Activated CD4-positive, alpha-beta T cell treated with anti-CD3 and anti-CD28 coated beads for 24 hours (primary cell): ENCODE data around the gene KCNJ3.

Experiments used
- DNase-seq, 2 donors: peaks; one replicate each; pipeline ENCODE4 v3.0.0-alpha.2; 2020; ENCODE audit warnings: low read depth in 2 of 2

KCNJ3 gene, protein sequence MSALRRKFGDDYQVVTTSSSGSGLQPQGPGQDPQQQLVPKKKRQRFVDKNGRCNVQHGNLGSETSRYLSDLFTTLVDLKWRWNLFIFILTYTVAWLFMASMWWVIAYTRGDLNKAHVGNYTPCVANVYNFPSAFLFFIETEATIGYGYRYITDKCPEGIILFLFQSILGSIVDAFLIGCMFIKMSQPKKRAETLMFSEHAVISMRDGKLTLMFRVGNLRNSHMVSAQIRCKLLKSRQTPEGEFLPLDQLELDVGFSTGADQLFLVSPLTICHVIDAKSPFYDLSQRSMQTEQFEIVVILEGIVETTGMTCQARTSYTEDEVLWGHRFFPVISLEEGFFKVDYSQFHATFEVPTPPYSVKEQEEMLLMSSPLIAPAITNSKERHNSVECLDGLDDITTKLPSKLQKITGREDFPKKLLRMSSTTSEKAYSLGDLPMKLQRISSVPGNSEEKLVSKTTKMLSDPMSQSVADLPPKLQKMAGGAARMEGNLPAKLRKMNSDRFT

DNA sequence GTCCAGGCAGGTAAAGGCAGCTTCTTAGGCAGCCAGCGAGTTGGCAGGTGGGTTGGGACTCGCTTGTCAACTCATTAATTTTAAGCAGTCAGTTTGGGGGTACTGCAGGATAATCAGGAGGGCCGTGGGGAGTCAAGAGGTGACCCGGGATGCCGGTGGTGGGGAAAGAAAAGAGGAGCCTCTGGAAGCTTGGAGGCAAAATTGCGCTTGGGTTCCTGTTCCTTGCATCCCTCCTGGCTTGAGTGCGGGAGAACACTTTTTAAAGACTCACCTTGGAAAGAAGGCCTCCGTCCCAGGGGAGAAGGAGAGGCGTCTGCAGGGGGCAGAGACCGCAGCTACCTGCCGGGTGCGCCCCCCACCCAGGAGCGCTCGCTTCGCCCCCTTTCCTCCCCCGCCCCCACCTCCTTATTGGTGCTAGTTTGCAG, at the start of gene KCNJ3:
Gene KCNJ3 (plus strand): TSS at position 400 of the 425 bp plus-strand sequence. CDS start 81 bp downstream, outside the sequence.
- no peak for DNase-seq

DNA sequence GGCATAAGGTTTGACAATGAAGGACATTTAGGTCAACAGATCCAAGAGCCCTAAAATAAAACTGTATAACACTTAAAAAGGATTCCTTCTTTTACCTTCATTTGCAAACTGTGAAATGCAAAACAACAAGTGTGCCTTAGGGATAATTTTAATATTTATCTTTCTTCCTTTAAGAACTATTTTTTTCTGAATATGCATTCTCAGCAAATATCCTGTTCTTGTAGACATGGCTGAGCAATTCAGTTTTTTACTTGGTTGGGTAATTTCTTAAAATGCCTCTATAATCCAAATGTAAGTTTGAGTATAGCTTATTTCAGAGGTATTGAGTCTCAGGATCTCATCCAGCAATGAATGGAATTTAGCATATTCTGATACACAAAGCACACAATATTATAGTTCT, 43.0 kb upstream of the KCNJ3 start:
- DNase-seq: no peak

DNA sequence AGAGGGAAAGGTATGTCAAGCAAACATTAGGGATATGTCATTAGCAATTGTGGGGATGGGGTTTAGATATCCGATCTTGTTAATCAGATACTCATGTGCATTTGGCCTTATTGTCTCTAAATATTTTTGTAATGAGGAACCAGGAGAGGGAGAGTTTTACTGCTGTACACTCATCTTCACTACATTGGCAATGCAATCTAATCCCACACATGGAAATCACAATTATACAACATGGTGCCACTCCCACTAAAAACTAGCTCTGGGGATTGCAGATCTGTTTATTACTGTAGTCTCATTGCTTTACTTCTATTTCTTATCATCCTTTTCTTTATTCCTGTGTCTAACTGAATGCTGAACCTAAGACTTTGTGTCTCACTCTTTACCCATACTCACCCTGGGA, 39.6 kb upstream of the KCNJ3 start:
- no peak for DNase-seq

DNA sequence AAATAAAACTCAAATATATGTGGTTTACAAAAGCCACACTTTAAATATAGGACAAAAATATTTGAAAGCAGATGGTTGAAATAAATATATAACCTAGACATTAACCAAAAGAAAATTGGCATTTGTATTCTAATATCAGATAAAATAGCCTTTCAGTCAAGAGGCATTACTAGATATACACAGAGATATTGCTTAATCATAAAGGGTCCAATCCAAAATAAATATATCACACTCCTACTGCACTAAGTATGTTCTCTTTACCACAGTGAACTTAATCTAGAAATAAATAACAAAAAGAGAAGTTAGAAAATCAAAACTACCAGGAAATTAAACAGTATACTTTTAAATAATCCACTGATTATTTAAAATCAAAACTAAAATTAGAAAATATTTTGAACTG, 34.2 kb upstream of the KCNJ3 start:
- no peak for DNase-seq

DNA sequence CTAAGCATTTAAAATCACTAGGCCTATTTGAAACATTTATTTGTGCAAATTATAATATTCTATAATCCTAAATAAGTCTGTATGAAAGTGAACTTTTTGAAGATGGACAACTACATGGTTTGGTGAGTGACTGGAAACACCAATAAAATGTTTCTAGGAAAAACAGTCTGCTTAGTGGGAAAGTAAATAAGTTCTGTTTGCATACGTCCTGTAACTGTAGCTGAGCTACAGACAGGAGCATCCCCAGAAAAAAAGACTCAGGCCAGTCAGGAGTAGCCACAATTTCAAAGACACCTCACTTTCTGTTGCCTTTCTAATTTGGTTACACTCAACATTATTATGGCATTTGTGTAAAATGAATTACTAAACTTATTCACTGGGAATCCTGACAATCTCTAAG, 28.4 kb upstream of the KCNJ3 start:
- DNase-seq: no peak

DNA sequence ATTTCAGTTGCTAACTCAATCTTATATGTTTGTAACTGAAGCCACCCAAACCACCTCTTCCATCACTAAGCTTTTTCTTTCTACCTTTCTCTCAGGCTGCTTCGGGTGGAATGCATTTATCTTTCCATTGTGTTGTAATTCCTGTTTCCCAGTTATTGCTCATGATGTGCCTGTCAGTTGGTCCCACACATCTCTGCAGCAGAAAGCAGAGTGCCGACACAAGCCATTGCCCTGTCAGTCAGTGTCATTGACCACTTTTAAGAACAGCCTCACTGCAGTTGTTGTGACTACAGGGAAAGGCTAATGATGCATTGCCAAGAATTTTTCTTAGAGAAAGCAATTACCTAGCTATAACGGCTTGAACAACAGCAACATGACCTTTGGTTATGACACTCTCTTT, 24.8 kb upstream of the KCNJ3 start:
- DNase-seq: no peak

DNA sequence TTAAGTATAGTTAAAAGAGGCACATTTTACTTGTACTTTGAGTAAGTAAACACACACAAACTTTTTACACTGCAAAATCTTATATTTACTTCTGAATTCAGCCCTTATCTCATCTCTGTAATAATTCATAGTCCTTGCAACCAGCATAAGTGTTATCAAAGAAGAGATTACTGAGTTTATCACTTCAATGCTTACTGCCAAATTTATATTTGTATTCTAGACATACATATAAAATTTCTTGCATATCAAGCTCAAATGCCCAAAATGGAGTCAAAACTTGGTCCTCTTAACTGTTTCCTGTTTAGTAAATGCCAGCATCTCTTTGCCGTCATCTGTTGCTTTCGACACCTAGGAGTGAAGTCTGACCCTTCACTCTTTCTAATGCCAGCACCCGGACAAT, 21.1 kb upstream of the KCNJ3 start:
- DNase-seq: no peak

DNA sequence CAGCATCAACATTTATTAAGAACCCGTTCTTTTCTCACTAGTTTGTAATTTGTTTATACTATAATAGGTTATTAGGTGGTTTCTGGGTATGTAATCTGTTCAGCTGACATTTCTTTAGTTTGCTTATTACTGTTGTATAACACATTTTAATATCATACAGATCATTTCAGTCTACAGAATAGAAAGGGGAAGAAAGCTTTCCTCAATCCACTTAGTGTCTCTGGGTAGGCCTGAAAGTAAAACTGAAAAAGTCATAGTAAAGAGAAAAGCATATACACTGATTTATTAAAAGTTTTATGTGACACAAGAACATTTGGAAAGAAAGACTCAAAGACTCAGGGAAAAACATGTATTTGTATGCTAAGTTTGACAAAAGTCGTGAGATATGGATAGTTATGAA, 16.8 kb upstream of the KCNJ3 start:
- DNase-seq: no peak

DNA sequence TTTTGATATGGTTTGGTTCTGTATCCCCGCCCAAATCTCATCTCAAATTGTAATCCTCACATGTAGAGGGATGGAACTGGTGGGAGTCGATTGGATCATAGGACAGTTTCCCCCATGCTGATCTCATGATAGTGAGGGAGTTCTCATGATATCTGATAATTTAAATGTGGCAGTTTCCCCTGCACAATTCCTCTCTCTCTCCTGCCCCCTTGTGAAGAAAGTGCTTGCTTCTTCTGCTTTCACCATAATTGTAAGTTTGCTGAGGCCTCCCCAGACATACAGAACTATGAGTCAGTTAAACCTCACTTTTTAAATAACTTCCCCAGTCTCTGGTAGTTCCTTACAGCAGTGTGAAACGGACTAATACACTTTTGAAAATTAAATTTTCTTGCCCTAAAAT, 12.3 kb upstream of the KCNJ3 start:
- DNase-seq: no peak

DNA sequence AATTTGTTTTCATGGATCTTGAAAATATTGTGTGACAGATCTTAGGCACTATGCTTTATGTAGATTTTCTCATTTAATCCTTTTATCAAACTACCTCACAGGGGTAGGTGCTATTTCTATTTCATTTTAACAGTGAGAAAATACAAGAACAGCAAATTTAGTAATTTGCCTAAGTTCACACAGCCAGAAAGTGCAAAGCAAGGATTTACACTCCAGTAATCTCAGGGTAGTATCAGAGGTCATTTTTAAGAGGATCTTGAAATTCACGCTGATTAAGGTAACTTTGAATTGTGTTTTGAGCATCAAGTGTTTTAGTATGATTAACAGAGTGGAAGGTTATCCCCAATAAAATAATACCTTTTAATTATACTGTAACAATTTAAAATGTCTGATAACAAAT, 10.1 kb upstream of the KCNJ3 start:
- DNase-seq: no peak

DNA sequence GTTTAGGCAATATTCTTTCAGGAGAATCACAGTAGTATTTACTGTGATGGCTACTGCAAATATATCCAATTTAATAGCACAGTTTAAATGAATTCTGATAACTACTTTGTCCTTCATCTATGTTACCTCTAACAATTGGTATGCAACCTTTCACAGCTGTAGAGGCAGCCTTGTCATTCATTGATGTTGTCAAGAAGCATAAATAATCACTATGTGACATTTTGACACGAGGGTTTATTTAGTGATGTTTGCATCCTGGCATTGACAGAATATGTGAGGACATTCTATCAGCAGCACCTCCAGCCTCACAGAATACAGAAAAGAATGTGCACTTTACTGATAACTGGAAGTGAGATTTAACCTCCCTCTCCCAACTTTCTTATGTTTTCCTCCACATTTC, 9.3 kb upstream of the KCNJ3 start:
- no peak for DNase-seq

DNA sequence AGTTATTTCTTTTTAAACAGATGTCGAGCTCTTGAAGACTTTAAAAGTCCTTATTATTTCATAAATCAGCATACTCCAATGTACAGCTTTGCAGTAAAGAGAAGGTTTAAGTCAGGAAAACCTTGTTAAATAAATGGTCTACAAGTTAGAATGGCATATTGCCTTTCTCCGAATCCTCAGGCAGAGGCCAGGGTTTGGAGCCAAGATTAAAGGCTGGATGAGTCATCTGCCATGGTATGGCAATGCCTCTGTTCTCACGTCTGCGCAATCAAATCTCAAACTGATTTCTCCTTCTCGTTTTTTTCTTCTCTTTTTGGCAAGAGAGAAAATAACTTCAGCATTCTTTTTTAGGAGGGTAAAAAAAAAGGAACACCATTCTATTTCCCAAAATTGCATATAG, 5.6 kb upstream of the KCNJ3 start:
- DNase-seq: no peak

DNA sequence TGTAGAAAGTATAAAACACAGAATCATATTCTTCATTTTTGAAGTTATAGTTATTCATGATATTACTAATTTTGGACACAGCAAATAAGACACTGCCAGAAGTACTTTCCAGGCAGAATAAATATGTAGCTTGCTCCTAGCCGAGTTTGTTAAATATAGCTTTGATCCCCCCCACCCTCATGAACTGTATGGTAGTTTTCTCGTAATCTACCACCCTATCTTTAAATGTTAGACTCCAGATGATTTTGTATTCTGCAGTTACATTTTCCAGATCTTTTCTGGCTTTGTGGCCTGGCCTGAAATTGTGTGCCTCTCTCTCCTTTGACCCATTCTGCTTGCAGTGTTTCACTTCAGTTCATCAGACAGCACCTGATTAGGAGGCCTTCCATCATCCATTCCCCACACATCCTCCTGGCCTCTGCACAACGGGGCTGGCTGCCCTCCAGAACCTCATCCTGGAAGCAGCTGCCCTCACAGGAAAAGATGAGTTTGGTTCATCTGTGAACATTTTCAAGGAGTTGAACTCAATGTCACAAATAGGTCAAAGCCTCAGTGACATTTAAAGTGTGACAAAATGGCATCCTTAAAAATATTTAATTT, 4.7 kb upstream of the KCNJ3 start:
- no peak for DNase-seq

DNA sequence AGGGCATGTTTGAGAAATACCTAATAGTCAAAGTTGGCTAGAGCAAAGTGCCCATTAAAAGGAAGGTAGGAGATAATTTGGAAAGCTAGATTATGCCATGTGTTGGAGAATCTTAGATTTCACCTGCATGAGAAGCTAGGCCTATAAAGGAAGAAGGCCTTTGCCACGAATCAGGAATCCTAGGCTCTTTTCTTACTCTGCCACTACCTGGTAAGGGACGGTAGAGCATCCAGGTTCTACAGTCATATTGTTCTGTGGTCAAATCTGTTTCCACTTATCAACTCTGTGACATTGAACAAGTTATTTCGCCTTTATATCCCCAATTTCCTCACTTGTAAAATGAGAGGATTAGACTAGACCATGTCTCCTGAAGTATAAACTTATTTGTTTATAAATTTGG, 3.6 kb upstream of the KCNJ3 start:
- no peak for DNase-seq

DNA sequence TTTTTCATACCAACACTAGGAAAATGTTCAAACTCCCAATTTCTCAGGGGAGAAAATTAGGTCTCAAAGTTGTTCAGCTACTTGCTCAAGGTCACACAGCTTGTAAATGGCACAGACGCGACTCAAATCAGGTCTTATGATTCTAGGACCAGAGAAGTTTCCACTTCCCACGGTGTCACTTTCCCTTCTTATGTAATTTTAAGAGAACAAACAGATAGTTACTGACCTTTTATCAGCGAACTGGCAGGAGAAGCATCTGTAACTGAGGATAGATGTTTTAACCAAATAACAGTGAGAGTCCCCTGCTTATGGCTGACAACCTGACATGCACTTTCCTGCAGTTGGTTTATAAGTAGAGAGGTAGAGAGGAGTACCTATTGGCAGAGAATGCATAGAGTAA, 2.1 kb upstream of the KCNJ3 start:
- DNase-seq: no peak

DNA sequence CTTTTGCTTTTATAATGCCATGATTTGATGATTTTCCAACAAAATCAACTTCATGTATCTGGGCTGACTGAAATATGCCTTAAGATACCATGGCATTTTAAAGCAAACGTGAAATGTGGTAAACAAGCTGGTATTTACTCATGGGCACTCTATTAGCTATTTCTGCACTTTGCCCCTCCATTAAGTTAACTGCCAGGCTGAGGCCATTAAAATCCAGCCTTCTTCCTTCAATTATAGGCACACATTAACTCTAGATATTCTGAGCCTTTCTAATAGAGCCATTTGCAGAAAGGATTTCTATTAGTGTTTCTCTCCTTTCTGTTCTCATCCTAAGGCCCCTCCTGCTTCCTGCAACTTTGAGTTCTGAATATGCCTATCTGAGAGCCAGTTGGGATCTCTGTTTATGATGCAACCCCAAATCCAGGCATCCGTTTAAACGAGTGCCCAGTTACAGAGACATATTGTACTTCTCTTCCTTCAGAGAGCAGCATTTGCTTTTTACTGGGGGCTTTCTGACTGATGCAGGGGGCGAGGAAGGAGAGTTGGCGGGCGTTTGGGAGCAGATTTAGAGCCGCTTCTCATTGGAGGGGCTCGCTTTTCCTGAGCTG, 1.6 kb upstream of the KCNJ3 start:
- no peak for DNase-seq

DNA sequence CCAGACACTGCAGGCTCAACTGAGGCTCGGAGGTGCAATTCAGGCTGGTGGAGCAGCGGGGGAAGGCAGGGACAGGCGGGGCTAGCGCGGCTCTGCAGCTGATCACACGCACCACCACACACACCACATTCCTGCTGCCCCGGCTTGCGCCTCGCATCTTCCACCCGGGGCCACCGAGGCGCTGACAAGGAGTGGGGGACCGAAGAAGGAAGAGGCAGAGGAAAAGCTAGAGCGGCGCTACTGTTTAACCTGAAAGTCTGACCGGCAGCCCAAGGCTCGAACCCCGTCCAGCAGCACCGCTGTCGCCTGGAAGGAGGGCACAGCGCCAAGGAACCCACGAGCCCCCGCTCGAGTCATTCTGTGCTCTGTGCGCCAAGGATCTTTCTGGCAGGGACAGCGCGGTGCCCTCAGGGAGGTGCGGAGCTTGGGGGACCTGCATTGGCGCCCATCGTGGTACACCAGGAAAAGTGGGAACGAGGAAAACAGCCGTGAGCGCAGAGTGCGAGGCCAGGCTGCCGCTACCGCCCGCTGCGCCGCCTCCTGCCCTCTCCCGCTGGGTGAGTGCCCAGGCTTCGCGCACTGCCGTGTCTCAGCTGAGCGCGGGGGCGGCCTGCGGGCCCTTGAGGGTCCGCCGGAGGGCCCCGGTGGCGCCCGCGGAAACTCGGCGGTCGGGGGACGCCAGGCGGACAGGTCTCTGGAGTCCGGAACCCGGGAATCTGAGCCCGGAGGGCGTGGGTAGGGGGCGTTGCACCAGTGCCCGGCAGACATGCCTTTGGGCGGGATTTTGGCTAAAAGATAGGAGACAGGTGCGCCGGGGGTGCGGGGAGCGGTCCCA, 860 bp upstream of the KCNJ3 start:
- no peak for DNase-seq

DNA sequence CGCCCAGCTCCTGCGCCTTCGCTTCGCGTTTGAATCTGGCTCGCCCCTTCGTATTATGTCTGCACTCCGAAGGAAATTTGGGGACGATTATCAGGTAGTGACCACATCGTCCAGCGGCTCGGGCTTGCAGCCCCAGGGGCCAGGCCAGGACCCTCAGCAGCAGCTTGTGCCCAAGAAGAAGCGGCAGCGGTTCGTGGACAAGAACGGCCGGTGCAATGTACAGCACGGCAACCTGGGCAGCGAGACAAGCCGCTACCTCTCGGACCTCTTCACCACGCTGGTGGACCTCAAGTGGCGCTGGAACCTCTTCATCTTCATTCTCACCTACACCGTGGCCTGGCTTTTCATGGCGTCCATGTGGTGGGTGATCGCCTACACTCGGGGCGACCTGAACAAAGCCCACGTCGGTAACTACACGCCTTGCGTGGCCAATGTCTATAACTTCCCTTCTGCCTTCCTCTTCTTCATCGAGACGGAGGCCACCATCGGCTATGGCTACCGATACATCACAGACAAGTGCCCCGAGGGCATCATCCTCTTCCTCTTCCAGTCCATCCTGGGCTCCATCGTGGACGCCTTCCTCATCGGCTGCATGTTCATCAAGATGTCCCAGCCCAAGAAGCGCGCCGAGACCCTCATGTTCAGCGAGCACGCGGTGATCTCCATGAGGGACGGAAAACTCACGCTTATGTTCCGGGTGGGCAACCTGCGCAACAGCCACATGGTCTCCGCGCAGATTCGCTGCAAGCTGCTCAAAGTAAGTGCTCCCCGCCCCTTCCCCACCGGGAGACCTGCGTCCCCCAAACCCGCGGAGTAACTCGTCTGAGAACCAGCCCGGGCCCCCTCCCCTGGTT, 453 bp downstream of the KCNJ3 start:
- no peak for DNase-seq

DNA sequence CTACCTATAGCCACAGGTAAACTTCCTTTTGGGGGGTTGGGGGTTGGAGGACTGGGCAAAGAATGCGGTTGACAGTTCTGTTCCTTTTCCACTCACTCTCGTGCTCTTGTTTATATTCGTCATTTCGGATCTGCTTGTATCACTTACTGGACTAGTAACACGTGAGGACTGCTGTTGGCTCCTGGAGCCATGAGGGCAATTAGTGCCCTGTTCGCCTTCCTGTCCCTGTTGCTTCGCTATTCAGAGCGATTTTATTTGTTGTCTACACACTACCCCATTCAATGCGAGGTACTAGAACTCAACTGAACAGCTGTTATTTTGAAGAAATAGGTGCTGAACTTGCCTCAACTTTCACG, 1.1 kb downstream of the KCNJ3 start:
- no peak for DNase-seq

DNA sequence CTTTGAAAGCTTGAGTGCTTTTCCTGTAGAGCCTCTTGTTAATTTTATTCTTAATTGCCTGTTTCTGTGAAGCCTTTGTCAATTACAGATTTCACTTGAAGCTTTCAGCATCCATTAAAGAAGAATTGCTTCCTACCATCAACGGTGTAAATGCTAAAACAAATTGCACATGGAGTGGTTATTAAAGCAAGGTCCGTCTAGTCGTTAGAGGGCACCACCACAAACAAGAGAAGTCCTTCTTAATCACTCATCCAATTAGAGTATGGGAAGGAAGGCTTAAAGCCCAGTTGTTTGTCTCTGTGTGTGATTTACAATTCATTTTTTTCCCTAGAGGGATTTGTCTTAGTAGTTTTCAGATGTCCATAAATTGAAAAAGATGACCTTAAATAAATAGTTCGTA, 1.6 kb downstream of the KCNJ3 start:
- DNase-seq: no peak

DNA sequence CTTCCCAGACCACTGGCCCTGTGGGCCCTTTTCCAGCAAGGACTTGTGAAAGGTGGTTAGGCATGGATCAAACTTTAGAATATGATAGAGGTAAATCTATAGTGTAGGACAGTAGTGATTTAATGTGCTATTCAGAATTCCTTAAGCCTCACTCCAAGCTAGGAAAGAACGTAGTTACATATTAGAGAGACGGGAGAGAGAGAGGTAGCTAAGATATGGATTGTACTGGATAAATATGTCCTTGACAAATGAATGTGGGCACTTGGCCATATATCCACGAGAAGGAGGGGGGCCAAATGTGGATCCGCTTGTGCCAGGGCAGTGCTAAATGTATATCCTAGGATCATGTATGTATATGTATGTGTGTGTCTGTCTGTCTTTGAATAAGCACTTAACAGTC, 6.5 kb downstream of the KCNJ3 start:
- DNase-seq: no peak
